GM19351 (cell line): ENCODE results near the gene ATM.

ENCODE experiments used
- ATAC-seq: cut with Tn5 transposase; IDR thresholded peaks from one replicate; pipeline ENCODE4 v1.9.1; 2021; ENCODE audit warnings: mild to moderate bottlenecking, moderate library complexity; ENCODE audit not compliant: unreplicated experiment

The ATM gene

GRCh38 chr11:108222574-108223347, at the start of gene ATM, which contains the start of gene NPAT:
ATM (plus strand) TSS chr11:108223067; CDS start chr11:108227625, 4,558 bp downstream.
NPAT (minus strand) TSS chr11:108222638; CDS start chr11:108222536, 102 bp downstream.
- ATAC-seq: peak; percentile 69

GRCh38 chr11:108177570-108177969, 45.3 kb upstream of the ATM start:
- ATAC-seq: no peak

- ATAC-seq: no peak
Observed at GRCh38 chr11:108193725-108194124, 29.1 kb upstream of the ATM start.

GRCh38 chr11:108196901-108197300, 26.0 kb upstream of the ATM start:
- peak; percentile 29 for ATAC-seq

- no peak for ATAC-seq
Observed at GRCh38 chr11:108197351-108197750, 25.5 kb upstream of the ATM start.

- no peak for ATAC-seq
Observed at GRCh38 chr11:108198833-108199232, 24.0 kb upstream of the ATM start.

- ATAC-seq: peak; percentile 77
Observed at GRCh38 chr11:108199446-108200321, 23.2 kb upstream of the ATM start.

- ATAC-seq: no peak
Observed at GRCh38 chr11:108203075-108203474, 19.8 kb upstream of the ATM start.

- ATAC-seq: no peak
Observed at GRCh38 chr11:108204376-108204775, 18.5 kb upstream of the ATM start.

- no peak for ATAC-seq
Observed at GRCh38 chr11:108204929-108205499, 17.9 kb upstream of the ATM start.

GRCh38 chr11:108206171-108206570, 16.7 kb upstream of the ATM start:
- ATAC-seq: no peak

- no peak for ATAC-seq
Observed at GRCh38 chr11:108206969-108207682, 15.7 kb upstream of the ATM start.

- no peak for ATAC-seq
Observed at GRCh38 chr11:108207683-108208060, 15.2 kb upstream of the ATM start.

GRCh38 chr11:108210441-108210840, 12.4 kb upstream of the ATM start:
- no peak for ATAC-seq

GRCh38 chr11:108213784-108214183, 9.1 kb upstream of the ATM start:
- no peak for ATAC-seq

- no peak for ATAC-seq
Observed at GRCh38 chr11:108216988-108217387, 5.9 kb upstream of the ATM start.

- ATAC-seq: no peak
Observed at GRCh38 chr11:108218455-108218854, 4.4 kb upstream of the ATM start.

GRCh38 chr11:108218912-108219783, 3.7 kb upstream of the ATM start:
- no peak for ATAC-seq

GRCh38 chr11:108220721-108221336, 2.0 kb upstream of the ATM start:
- ATAC-seq: no peak
